GM19099 (cell line): Measurements from ENCODE around the gene ZNF831.

Experiments used
- POLR2A ChIP-seq: IDR thresholded peaks from 3 replicates; pipeline ENCODE4 v1.6.1; 2011; ENCODE audit warnings: low read depth; ENCODE audit not compliant: insufficient read length; ENCODE audit errors: extremely low read depth

The ZNF831 gene

DNA sequence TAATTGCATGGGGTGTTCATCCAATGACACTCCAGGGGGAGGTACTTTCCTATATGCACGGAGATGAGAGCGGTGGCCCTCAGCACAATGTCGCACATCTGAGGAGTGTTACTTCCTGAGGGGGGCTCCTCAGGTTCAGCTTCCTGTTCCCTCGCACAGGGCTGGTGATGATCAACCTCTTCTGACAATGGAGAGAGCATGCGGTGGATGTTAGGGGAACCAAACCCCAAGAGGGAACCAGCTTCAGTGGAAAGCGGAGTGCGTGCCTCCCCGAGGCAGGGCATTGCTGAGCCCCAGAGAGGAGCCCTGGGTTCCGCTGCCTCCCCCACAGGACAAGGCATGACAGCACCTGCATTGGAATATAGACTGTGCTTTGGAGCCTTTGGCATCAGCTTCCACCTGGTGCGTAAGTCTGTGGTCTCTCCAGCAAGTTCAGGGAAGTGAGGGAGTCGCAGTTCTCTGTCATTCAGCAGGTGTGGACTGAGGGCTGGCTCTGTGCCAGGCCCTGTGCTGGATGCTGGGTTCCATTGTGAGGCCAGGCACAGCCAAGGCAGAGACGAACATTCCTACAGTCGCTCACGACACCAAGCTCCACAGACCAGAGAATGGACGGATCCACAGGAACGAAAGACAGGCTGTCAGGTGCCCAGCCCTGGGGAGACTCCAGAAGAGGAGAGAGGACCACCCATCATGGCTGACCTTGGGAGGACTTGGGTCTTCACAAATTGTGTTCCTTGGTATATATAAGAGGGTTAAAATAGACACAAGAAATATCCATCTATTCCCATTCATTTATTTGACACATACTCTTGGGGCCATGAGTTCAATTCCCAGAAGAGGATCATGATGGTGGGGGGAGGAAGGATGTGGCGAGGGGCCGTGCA lies 3.9 kb upstream of the ZNF831 start:
- TF ChIP-seq POLR2A: no peak

DNA sequence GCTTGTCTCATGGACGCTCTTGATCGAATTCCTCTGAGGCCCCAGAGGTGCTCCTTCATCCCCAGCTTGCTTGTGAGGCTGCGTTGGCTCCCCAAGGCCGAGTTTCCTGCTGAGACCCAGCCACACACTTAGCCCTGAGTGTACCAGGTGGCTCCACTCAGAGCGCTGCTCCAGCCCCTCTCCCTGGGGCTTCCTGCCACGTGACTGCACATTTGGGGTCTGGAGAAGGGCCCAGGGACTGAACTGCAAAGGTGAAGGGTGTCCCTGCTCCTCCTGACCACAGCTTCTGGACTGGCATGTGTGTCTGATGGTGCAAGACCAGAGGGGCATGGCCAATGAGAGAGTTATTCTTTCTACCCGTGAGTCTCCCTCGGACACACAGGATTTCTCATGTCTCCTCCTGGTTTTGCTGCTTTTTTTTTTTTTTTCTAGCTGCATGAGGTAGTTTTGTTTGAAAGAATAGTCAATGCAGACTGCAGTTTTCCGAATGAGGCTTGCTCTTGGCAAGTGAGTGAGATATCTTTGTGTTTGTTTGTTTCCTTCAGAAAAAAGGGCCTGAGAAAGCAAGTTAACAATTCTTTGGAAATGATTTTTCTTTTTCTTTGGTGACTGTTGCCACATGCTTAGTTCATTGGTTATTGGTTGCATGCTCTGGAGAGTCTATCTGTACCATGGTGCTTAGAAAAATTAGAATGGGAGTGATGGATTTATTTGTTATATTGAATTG lies 3.1 kb upstream of the ZNF831 start:
- no peak for TF ChIP-seq POLR2A

DNA sequence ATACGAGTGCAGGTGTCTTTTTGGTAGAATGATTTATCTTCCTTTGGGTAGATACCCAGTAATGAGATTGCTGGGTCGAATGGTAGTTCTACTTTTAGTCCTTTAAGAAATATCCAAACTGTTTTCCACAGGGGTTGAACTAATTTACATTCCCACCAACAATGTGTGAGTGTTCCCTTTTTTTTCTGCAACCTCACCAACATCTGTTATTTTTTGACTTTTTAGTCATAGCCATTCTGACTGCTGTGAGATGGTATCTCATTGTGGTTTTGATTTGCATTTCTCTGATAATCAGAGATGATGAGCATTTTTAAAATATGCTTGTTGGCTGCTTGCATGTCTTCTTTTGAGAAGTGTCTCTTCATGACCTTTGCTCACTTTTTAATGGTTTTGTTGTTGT lies 1.9 kb upstream of the ZNF831 start:
- TF ChIP-seq POLR2A: no peak

DNA sequence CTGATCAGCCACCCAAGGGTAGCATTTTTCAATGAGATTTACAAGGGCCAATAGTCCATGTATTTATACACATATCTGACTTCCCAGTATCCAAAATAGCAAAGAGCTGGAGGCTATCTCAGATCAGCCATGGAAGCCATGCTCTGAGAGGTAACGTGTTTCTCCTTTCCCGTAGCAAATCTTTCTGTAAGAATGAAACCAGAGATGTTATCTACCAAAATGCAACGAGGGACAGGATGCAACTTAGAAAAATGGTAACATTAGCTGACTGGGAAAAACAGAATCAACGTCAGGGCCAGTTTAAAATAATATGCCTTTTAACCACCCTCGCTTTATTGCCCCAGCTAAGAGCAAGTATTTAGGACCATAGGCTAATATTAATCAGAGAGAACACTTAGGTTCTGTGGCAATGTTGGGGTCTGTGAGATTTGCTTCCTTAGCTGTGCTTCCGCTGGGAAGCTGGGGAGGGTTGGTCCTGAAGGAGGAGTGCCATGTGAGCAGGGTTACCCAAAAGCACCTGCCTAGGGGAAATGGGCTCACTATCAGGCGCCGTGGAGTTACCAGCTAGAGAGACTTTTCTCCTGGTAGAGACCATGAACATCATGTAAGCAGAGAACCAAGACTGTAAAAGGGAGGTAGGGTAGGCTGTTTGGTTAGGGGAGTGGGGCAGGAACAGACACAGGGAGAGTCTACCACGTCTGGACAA lies 1.2 kb downstream of the ZNF831 start:
- no peak for TF ChIP-seq POLR2A

DNA sequence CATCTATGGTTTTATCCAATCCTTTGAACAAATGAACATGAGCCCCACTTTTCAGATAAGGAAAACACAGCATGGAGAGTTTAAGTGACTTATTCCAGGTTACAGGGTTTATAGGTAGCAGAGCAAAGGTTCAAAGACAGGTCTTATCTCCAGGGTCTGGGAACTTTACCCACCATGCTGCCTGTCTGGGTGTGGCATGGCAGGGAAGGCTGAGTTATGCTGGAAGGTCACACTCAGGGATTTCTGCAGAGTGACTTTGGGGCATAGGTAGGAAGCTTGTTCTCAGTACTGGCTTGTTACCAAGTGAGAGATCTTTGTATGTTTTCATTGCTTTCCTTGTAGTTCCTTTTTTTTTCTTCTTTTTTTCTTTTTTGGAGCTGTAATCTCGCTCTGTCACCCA lies 1.8 kb downstream of the ZNF831 start:
- TF ChIP-seq POLR2A: no peak

DNA sequence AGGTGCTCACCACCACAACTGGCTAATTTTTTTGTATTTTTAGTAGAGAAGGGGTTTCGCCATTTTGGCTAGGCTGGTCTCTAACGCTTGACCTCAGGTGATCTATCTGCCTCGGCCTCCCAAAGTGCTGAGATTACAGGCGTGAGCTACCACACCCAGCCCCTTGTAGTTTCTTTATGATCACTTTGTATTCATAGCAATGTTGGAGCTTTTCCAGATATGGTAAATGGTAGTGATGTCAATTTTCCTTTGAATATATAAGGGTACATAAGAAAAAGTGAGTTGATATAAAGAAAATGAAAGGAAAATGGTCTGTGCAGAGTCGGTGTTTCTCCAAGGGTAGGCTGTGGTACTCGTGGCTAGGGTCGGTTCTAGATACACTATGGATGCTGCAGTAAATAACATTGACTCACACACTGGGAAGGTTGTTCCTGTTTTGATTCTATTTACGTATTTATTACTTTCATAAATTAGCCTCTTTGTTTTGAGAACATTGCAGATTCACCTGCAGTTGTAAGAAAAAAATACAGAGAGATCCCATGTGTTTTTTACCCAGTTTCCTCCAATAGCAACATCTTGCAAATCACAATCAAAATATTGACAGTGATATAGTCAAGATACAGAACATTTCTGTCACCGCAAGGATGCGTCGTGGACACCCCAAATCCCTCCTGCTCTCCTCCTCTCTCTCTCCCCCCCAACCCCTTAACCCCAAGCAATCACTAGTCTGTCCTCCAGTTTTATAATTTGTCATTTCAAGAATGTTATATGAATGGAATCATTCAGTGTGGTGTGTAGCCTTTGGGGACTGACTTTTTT lies 2.5 kb downstream of the ZNF831 start:
- no peak for TF ChIP-seq POLR2A

DNA sequence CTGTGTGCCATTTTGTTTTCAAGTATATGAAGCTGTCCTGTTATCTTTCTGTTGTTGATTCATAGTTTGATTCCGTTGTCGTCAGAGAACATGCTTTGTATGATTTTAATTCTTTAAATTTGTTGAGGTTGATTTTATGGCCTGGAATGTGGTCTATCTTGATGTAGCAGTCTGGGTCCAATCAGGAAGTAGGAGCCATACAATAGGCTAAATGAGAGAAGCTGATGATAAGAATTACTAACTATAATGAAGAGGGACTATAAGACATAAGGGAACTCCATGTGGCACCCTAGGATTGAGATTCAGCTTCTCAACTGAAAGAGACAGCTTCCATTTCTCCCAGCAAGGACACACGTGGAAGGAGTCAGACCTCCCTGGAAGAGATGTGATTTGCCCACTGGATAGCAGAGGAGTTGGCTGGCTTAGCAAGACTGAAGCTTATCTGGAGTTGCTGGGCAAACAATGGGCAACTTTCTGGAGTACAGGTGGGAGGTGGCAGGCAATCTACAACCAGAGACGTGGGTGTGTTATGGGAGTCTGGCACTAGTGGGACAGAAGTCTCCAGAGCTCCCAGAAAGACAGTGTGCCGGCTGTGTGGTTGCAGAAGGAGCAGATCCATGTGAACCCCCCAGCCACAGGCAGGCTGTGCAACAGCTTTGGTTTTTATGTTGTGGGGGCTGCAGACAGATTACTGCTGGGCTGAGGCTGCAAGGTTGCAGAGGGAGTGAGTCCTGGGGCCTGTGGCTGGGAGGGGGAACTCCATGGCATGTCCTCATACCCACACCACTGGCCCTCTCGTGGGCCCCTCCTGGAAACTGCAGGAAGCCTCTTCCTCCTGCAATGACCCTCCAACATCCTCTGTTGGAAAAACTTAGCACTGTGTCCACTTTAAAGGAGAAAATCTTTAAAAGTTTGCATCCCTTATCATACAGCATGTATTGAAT lies 7.1 kb downstream of the ZNF831 start:
- TF ChIP-seq POLR2A: no peak

DNA sequence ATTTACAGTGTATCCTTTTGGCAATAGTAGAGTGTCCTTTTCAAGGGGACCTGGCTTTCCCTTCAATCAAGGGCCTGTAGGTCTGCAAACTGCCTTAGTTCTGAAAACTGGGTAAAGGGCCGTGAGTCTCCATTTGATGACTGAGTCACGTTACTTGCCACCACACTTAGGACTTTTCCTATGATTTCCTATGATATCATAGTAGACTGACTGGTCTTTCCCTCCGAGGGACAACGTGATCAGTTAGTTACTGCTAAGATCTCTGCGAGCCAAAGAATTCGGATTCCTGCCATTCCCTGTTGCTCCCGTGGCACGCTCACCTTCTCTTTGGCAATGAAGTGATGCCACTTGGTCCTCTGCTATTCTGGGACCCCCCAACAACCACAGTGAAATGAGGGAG lies 8.4 kb downstream of the ZNF831 start:
- no peak for TF ChIP-seq POLR2A

DNA sequence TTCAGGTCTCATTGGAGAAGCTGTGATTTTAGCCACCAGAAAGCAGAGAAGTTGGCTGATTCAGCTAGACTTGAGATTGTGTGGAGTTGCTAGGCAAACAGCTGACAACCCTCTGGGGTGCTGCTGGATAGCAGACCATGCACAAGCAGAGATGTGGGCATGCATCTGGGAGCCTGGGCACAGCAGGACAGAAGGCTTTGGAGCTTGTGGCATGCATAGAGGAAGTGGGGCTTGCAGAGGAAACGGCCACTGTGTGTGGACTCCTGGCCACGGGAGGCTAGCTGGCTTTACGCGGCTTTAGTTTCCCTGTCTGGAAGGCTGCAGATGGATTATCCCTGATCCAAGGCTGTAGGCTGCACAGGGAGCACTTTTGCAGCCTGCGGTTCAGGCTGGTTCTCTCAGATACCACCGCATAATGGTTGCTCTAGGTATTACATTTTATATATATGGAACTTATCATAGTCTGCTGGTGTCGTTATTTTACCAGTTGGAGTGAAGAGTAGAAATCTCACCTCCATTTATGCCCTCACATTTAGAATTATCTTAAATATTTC lies 10.4 kb downstream of the ZNF831 start:
- TF ChIP-seq POLR2A: no peak

DNA sequence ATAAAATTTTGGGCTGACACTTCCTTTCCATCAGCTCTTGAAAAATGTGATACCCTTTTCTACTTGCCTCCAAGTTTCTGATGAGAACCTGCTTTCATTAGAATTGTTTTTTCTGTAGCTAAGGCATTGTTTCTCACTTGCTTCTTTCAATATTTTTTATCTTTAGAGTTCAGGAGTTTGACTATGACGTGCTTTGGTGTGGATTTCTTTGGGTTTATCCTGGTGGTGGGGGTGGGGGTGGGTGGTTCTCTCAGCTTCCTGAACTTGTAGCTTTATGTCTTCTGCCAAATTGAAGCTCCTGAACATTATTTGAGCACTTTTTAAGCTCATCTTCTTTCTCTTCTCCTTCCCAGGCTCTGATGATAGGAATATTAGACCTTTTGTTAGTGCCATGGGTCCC lies 11.4 kb downstream of the ZNF831 start:
- no peak for TF ChIP-seq POLR2A

DNA sequence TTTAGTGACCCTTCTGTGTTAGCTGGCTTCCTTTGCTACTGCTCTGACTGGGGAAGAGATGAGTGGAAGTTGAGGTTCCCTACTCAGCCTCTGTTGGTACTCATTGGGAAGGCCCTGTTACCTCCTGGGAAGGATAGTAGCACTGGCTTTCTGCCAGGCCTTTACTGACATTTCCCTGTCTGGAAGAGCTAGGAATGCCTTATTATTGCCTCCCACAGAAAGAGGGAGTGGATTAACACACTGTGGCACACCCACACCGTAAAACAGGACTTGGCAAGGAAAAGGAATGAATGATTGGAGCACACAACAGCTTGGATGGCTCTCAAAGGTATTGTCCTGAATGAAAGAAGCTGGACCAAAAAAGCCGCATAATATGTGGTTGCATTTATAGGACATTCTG lies 12.2 kb downstream of the ZNF831 start:
- no peak for TF ChIP-seq POLR2A

DNA sequence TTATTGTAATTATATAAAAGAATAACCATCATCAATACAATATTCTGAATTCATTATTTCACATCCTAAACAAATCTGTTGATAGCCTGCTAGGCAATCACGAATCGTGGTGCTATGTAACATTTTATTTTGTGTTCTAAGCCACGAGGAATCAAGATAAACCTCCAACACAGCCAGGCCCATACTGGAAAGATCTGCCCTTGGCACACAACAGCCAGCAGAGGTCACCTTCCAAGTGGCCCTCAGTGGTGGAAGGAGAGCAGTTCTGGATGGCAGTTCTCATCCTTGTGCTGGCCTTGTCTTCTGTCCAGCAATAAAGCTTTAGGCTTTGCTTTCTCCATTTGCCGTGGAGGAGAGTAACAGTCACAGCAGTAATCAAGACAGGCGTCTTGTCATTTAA lies 13.2 kb downstream of the ZNF831 start:
- TF ChIP-seq POLR2A: no peak
